HEK293 (cell line): Measurements from ENCODE around the gene PTCHD1.

Experiments used
- CTCF ChIA-PET: fragments of 350-600 bp; formaldehyde crosslinking; extraction: SDS; loops from one replicate; lab custom pipeline; 2021; ENCODE audit warnings: antibody characterized with exemption; lab: Yijun Ruan, JAX
- POLR2A ChIA-PET: fragments of 300-600 bp; formaldehyde crosslinking; extraction: SDS; loops from one replicate; lab custom pipeline; 2020; ENCODE audit warnings: antibody characterized with exemption, inconsistent platforms; lab: Yijun Ruan, JAX
- H3K27ac ChIP-seq: fragments of 200-500 bp; sonication (Bioruptor generic); 2 replicates; pipeline ENCODE4 v1.5.1; 2014; ENCODE audit warnings: low read depth, low read length, control low read depth, inconsistent platforms; ENCODE audit errors: extremely low read depth
- H3K36me3 ChIP-seq, 2 experiments: fragments of 200-500 bp in 1 of 2; sonication (Bioruptor generic) in 1 of 2; 1 replicate in 1 of 2; 2 replicates in 1 of 2; pipeline ENCODE4 v1.5.1; 2014 to 2017; ENCODE audit warnings: inconsistent platforms in 2 of 2, low read length in 2 of 2; ENCODE audit not compliant: control insufficient read depth in 2 of 2, insufficient read depth in 1 of 2
- H3K4me1 ChIP-seq: fragments of 200-500 bp; sonication (Bioruptor generic); 2 replicates; pipeline ENCODE4 v1.5.1; 2014; ENCODE audit warnings: mild to moderate bottlenecking, low read length, inconsistent platforms; ENCODE audit not compliant: control insufficient read depth, insufficient read depth
- H3K4me3 ChIP-seq: 2 replicates; pipeline ENCODE4 v1.5.1; 2011; ENCODE audit warnings: low read depth, mild to moderate bottlenecking, control low read depth, low read length, moderate library complexity
- H3K9me3 ChIP-seq: fragments of 200-500 bp; sonication (Bioruptor generic); 2 replicates; pipeline ENCODE4 v1.5.1; 2014; ENCODE audit warnings: low read depth, low read length, inconsistent platforms; ENCODE audit not compliant: control insufficient read depth, insufficient read depth
- GLI4 ChIP-seq: fragments of 450-650 bp; formaldehyde crosslinking; IDR thresholded peaks from 2 replicates; pipeline ENCODE4 v1.5.1; 2016; ENCODE audit warnings: missing biosample characterization, missing genetic modification characterization
- SETDB1 ChIP-seq: IDR thresholded peaks from one replicate; pipeline ENCODE4 v1.6.1; 2017; ENCODE audit warnings: mild to moderate bottlenecking, low read length, moderate library complexity, mixed read lengths; ENCODE audit not compliant: insufficient read length
- TCF7L2 ChIP-seq: IDR thresholded peaks from 2 replicates; pipeline ENCODE4 v1.6.1; 2011; ENCODE audit warnings: low read depth, mild to moderate bottlenecking, inconsistent platforms, low read length, moderate library complexity, borderline replicate concordance
- ZEB2 ChIP-seq: fragments of 450-650 bp; formaldehyde crosslinking; IDR thresholded peaks from 2 replicates; pipeline ENCODE4 v1.5.1; 2016; ENCODE audit warnings: missing biosample characterization, missing genetic modification characterization
- ZFP69B ChIP-seq: fragments of 450-650 bp; formaldehyde crosslinking; IDR thresholded peaks from 2 replicates; pipeline ENCODE4 v1.5.1; 2016; ENCODE audit warnings: missing biosample characterization, missing genetic modification characterization
- ZIC2 ChIP-seq: fragments of 450-650 bp; formaldehyde crosslinking; IDR thresholded peaks from 2 replicates; pipeline ENCODE4 v1.5.1; 2016; ENCODE audit warnings: missing biosample characterization, missing genetic modification characterization
- ZNF10 ChIP-seq: fragments of 450-650 bp; formaldehyde crosslinking; IDR thresholded peaks from 2 replicates; pipeline ENCODE4 v1.5.1; 2017; ENCODE audit warnings: missing biosample characterization, missing genetic modification characterization
- ZNF138 ChIP-seq: fragments of 450-650 bp; formaldehyde crosslinking; IDR thresholded peaks from 2 replicates; pipeline ENCODE4 v1.5.1; 2016; ENCODE audit warnings: missing biosample characterization, missing genetic modification characterization, borderline replicate concordance
- ZNF157 ChIP-seq: fragments of 450-650 bp; formaldehyde crosslinking; IDR thresholded peaks from 2 replicates; pipeline ENCODE4 v1.5.1; 2016; ENCODE audit warnings: missing biosample characterization, missing genetic modification characterization
- ZNF169 ChIP-seq: fragments of 450-650 bp; formaldehyde crosslinking; IDR thresholded peaks from 2 replicates; pipeline ENCODE4 v1.5.1; 2016; ENCODE audit warnings: missing biosample characterization, missing genetic modification characterization
- ZNF174 ChIP-seq: fragments of 450-650 bp; formaldehyde crosslinking; IDR thresholded peaks from 2 replicates; pipeline ENCODE4 v1.5.0; 2017; ENCODE audit warnings: missing biosample characterization, mild to moderate bottlenecking, missing genetic modification characterization
- ZNF221 ChIP-seq: fragments of 450-650 bp; formaldehyde crosslinking; IDR thresholded peaks from 2 replicates; pipeline ENCODE4 v1.5.1; 2017; ENCODE audit warnings: missing biosample characterization, missing genetic modification characterization, borderline replicate concordance
- ZNF324 ChIP-seq: fragments of 450-650 bp; formaldehyde crosslinking; IDR thresholded peaks from 2 replicates; pipeline ENCODE4 v1.5.1; 2016; ENCODE audit warnings: missing biosample characterization, missing genetic modification characterization
- ZNF747 ChIP-seq: fragments of 450-650 bp; formaldehyde crosslinking; IDR thresholded peaks from 2 replicates; pipeline ENCODE4 v1.5.1; 2016; ENCODE audit warnings: missing biosample characterization, missing genetic modification characterization
- ZNF792 ChIP-seq: fragments of 450-650 bp; formaldehyde crosslinking; IDR thresholded peaks from 2 replicates; pipeline ENCODE4 v1.5.1; 2016; ENCODE audit warnings: missing biosample characterization, missing genetic modification characterization
- TF ChIP-seq, protein P1 (sequence below): fragments of 450-650 bp; formaldehyde crosslinking; IDR thresholded peaks from 2 replicates; pipeline ENCODE4 v1.5.1; 2016; ENCODE audit warnings: missing biosample characterization, missing genetic modification characterization
- TF ChIP-seq, protein P2 (sequence below): fragments of 450-650 bp; formaldehyde crosslinking; IDR thresholded peaks from 2 replicates; pipeline ENCODE4 v1.5.1; 2016; ENCODE audit warnings: missing biosample characterization, missing genetic modification characterization
- TF ChIP-seq, protein P3 (sequence below): fragments of 450-650 bp; formaldehyde crosslinking; IDR thresholded peaks from 2 replicates; pipeline ENCODE4 v1.5.1; 2017; ENCODE audit warnings: missing biosample characterization, missing genetic modification characterization
- TF ChIP-seq, protein P4 (sequence below): fragments of 450-650 bp; formaldehyde crosslinking; IDR thresholded peaks from 2 replicates; pipeline ENCODE4 v1.5.1; 2016; ENCODE audit warnings: missing biosample characterization, missing genetic modification characterization

PTCHD1 gene

DNA sequence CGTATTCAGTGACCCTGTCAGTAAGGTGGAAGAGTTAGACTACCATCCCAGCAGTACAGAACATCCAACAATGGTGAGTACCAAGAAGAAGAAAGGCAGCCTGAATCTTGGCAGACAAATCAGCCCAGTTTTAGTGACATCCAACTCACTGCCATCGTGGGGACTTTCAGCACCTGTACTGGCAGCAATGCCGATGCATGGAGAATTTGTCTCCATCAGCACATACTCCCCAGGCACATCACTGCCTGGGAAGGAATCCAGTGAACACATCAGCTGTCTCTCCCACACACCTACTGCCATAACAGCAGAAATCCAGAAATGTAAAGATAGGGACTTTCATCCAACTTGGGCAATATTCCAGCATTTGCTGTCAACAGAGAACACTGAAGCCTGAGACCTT is 29.8 kb downstream of the PTCHD1 start (continued):
- TF ChIP-seq, protein P1, sequence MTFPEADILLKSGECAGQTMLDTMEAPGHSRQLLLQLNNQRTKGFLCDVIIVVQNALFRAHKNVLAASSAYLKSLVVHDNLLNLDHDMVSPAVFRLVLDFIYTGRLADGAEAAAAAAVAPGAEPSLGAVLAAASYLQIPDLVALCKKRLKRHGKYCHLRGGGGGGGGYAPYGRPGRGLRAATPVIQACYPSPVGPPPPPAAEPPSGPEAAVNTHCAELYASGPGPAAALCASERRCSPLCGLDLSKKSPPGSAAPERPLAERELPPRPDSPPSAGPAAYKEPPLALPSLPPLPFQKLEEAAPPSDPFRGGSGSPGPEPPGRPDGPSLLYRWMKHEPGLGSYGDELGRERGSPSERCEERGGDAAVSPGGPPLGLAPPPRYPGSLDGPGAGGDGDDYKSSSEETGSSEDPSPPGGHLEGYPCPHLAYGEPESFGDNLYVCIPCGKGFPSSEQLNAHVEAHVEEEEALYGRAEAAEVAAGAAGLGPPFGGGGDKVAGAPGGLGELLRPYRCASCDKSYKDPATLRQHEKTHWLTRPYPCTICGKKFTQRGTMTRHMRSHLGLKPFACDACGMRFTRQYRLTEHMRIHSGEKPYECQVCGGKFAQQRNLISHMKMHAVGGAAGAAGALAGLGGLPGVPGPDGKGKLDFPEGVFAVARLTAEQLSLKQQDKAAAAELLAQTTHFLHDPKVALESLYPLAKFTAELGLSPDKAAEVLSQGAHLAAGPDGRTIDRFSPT (tag by site-specific recombination): no peak
- TF ChIP-seq, protein P2, sequence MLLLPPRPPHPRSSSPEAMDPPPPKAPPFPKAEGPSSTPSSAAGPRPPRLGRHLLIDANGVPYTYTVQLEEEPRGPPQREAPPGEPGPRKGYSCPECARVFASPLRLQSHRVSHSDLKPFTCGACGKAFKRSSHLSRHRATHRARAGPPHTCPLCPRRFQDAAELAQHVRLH (tag by site-specific recombination): no peak
- TF ChIP-seq ZNF138 (tag by site-specific recombination) (no peak), ZNF10 (tag by site-specific recombination) (no peak), ZNF157 (no peak), ZNF174 (tag by site-specific recombination) (no peak), ZNF747 (tag by site-specific recombination) (no peak)

DNA sequence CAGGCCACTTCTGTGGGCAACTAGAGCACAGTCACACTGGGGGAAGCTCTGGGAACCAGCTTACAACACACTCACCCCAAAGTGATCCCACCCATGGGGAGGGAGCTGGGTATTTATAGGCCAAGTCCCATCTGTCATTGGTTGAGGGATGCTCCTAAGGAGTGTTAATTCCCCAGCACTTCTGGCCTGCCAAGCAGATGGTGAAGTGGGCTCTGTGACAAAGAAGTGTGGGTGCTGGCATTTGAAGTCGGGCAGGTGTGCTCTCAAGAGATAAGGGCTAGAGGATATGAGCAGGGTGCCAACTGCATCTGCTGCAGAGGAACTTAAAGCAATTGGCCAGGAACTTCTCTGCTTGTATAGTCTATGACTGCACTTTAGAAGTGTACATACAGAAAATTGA is 30.9 kb downstream of the PTCHD1 start:
- CTCF ChIA-PET: interaction anchor here (1.1 kb wide), 1 partner anchor 12 kb away, joined by 6 read pairs; no protein-coding TSS in a partner anchor
- TF ChIP-seq ZNF792 (tag by site-specific recombination) (no peak), ZIC2 (tag by site-specific recombination) (no peak), ZEB2 (tag by site-specific recombination) (no peak), ZFP69B (tag by site-specific recombination) (no peak), ZNF221 (tag by site-specific recombination) (no peak), TCF7L2 (no peak), ZNF169 (tag by site-specific recombination) (no peak)
- TF ChIP-seq, all 188 proteins: peak for 0
- Histone ChIP-seq H3K4me1 (no peaks in the 10 kb centered on the region), H3K4me3 (no peak overlapping the region), H3K9me3 (no peaks in the 10 kb centered on the region), H3K27ac (no peak overlapping the region), H3K36me3 (no peaks in the 10 kb centered on the region)
- POLR2A ChIA-PET: no interaction called here

DNA sequence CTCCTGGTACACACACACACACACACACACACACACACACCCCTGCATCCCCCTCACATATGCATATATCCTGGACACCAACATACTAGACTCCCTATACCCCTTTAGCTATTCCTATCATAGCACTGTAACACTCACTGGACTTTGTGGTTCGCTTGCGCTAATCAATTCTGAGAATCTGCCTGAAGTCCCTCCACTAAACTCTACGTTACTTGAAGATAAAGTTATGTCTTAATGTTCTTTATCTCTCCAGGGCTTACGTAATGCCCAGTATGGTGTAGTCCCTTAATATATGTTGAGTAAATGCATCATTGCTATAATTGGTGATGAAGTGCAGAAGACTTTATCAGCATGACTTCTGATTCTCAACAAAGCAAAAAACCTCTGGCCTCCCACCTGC is 32.3 kb downstream of the PTCHD1 start:
- TF ChIP-seq, protein P3, sequence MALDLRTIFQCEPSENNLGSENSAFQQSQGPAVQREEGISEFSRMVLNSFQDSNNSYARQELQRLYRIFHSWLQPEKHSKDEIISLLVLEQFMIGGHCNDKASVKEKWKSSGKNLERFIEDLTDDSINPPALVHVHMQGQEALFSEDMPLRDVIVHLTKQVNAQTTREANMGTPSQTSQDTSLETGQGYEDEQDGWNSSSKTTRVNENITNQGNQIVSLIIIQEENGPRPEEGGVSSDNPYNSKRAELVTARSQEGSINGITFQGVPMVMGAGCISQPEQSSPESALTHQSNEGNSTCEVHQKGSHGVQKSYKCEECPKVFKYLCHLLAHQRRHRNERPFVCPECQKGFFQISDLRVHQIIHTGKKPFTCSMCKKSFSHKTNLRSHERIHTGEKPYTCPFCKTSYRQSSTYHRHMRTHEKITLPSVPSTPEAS: no peak
- TF ChIP-seq ZNF324 (tag by site-specific recombination) (no peak), ZFP69B (tag by site-specific recombination) (no peak), GLI4 (no peak), SETDB1 (no peak)
- TF ChIP-seq, protein P4, sequence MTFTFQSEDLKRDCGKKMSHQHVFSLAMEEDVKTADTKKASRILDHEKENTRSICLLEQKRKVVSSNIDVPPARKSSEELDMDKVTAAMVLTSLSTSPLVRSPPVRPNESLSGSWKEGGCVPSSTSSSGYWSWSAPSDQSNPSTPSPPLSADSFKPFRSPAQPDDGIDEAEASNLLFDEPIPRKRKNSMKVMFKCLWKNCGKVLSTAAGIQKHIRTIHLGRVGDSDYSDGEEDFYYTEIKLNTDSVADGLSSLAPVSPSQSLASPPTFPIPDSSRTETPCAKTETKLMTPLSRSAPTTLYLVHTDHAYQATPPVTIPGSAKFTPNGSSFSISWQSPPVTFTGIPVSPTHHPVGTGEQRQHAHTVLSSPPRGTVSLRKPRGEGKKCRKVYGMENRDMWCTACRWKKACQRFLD (tag by site-specific recombination): no peak
- Histone ChIP-seq H3K36me3 (no peaks in the 10 kb centered on the region), H3K9me3 (no peaks in the 10 kb centered on the region), H3K4me3 (no peak overlapping the region), H3K4me1 (no peaks in the 10 kb centered on the region), H3K27ac (no peak overlapping the region)
- ChIA-PET POLR2A (interaction anchor here (0.6 kb wide), 1 partner anchor 416 kb away, joined by 4 read pairs; the partner anchor contains the start of gene SAT1), CTCF (interaction anchor here (0.6 kb wide), 1 partner anchor 49 kb away, joined by 3 read pairs; no protein-coding TSS in a partner anchor)
